Neural progenitor cell (in vitro differentiated cells): ENCODE measurements around the gene HSPBAP1. TPM values are rescaled to one million over a fixed set of nuclear protein-coding genes. Genes with fewer than 3 reads are reported as not detected.

Experiments
- DNase-seq: peaks from one replicate; pipeline ENCODE4 v3.0.0-alpha.2; 2016; ENCODE audit warnings: low spot score
- H2AFZ ChIP-seq: fragments of 200-600 bp; sonication (generic); replicated peaks from 2 replicates; pipeline ENCODE4 v1.6.1; 2016; ENCODE audit warnings: antibody characterized with exemption
- H3F3A ChIP-seq: fragments of 200-600 bp; sonication (generic); 2 replicates; pipeline ENCODE4 v1.6.1; 2016; ENCODE audit warnings: antibody characterized with exemption, low read depth
- H3K27ac ChIP-seq: fragments of 200-600 bp; sonication (generic); 2 replicates; pipeline ENCODE4 v1.5.1; 2016; ENCODE audit warnings: mild to moderate bottlenecking
- H3K27me3 ChIP-seq: fragments of 200-600 bp; sonication (generic); 2 replicates; pipeline ENCODE4 v1.6.1; 2016; ENCODE audit warnings: mild to moderate bottlenecking, moderate library complexity
- H3K36me3 ChIP-seq: fragments of 200-600 bp; sonication (generic); 2 replicates; pipeline ENCODE4 v1.5.1; 2016
- H3K4me1 ChIP-seq: fragments of 200-600 bp; sonication (generic); 2 replicates; pipeline ENCODE4 v1.6.1; 2016; ENCODE audit warnings: mixed run types
- H3K4me2 ChIP-seq: fragments of 200-600 bp; sonication (generic); 2 replicates; pipeline ENCODE4 v1.6.1; 2016
- H3K4me3 ChIP-seq: fragments of 200-600 bp; sonication (generic); 2 replicates; pipeline ENCODE4 v1.5.1; 2016
- H3K79me2 ChIP-seq: fragments of 200-600 bp; sonication (generic); 2 replicates; pipeline ENCODE4 v1.6.1; 2016; ENCODE audit warnings: low read depth
- H3K9ac ChIP-seq: fragments of 200-600 bp; sonication (generic); 2 replicates; pipeline ENCODE4 v1.6.1; 2016
- H3K9me3 ChIP-seq: fragments of 200-600 bp; sonication (generic); 2 replicates; pipeline ENCODE4 v1.5.1; 2016; ENCODE audit warnings: low read depth
- H4K20me1 ChIP-seq: fragments of 200-600 bp; sonication (generic); 2 replicates; pipeline ENCODE4 v1.6.1; 2016; ENCODE audit warnings: low read depth
- H3K27ac Mint-ChIP-seq: 3 replicates; pipeline ENCODE4 v1.8.0; 2021; ENCODE audit warnings: mixed read lengths
- H3K27me3 Mint-ChIP-seq: 2 replicates; pipeline ENCODE4 v1.8.0; 2022; ENCODE audit warnings: low read depth, mild to moderate bottlenecking, inconsistent platforms, moderate library complexity, mixed read lengths; ENCODE audit not compliant: insufficient read depth
- H3K36me3 Mint-ChIP-seq: 3 replicates; pipeline ENCODE4 v1.8.0; 2021; ENCODE audit warnings: mixed read lengths
- H3K4me1 Mint-ChIP-seq: 3 replicates; pipeline ENCODE4 v1.8.0; 2021; ENCODE audit warnings: mixed read lengths
- H3K4me3 Mint-ChIP-seq: 3 replicates; pipeline ENCODE4 v1.8.0; 2021; ENCODE audit warnings: mild to moderate bottlenecking, moderate library complexity, mixed read lengths
- H3K9me3 Mint-ChIP-seq: 3 replicates; pipeline ENCODE4 v1.8.0; 2020; ENCODE audit warnings: mixed read lengths
- EZH2 ChIP-seq: fragments of 200-600 bp; sonication (generic); IDR thresholded peaks from 2 replicates; pipeline ENCODE4 v1.6.1; 2017; ENCODE audit warnings: antibody characterized with exemption, mild to moderate bottlenecking, moderate library complexity
- EZH2phosphoT487 ChIP-seq: fragments of 200-600 bp; sonication (generic); IDR thresholded peaks from 2 replicates; pipeline ENCODE4 v1.6.1; 2017; ENCODE audit warnings: antibody characterized with exemption
- total RNA-seq: library from RNA; depleted of rRNA; stranded (reverse); fragments of >200 nt; gene quantifications from 2 replicates; pipeline ENCODE4 v1.2.3, GENCODE V29; 2015; ENCODE audit warnings: low replicate concordance
- TF ChIP-seq, protein P1 (sequence below): fragments of 200-600 bp; sonication (generic); IDR thresholded peaks from 2 replicates; pipeline ENCODE4 v1.5.1; 2017; ENCODE audit warnings: antibody characterized with exemption, mild to moderate bottlenecking

Gene HSPBAP1
- total RNA-seq, 1 donor from 2014 or later = 15.0 TPM

GRCh38 chr3:122785231-122785630, 8.4 kb downstream of the HSPBAP1 start:
- H3K9me3 ChIP-seq = no peaks in the 10 kb centered on the region
- H3K4me1 Mint-ChIP-seq = no peaks in the 10 kb centered on the region
- H3K4me3 ChIP-seq = no peak overlapping the region
- H3K27ac ChIP-seq = no peak overlapping the region
- H3K4me1 ChIP-seq = no peaks in the 10 kb centered on the region
- H3K36me3 Mint-ChIP-seq = peaks cover 8% of the 10 kb centered on the region
- no peak overlapping the region for H3K4me2 ChIP-seq
- DNase-seq = no peak
- H3K79me2 ChIP-seq = peaks cover 15% of the 10 kb centered on the region
- H4K20me1 ChIP-seq = no peaks in the 10 kb centered on the region
- peaks cover 6% of the 10 kb centered on the region for H3K9me3 Mint-ChIP-seq
- H3K27me3 Mint-ChIP-seq = no peaks in the 10 kb centered on the region
- H2AFZ ChIP-seq = no peak overlapping the region
- H3K9ac ChIP-seq = no peak overlapping the region
- no peaks in the 10 kb centered on the region for H3F3A ChIP-seq
- H3K27me3 ChIP-seq = no peaks in the 10 kb centered on the region
- no peak for TF ChIP-seq EZH2
- TF ChIP-seq, protein P1, sequence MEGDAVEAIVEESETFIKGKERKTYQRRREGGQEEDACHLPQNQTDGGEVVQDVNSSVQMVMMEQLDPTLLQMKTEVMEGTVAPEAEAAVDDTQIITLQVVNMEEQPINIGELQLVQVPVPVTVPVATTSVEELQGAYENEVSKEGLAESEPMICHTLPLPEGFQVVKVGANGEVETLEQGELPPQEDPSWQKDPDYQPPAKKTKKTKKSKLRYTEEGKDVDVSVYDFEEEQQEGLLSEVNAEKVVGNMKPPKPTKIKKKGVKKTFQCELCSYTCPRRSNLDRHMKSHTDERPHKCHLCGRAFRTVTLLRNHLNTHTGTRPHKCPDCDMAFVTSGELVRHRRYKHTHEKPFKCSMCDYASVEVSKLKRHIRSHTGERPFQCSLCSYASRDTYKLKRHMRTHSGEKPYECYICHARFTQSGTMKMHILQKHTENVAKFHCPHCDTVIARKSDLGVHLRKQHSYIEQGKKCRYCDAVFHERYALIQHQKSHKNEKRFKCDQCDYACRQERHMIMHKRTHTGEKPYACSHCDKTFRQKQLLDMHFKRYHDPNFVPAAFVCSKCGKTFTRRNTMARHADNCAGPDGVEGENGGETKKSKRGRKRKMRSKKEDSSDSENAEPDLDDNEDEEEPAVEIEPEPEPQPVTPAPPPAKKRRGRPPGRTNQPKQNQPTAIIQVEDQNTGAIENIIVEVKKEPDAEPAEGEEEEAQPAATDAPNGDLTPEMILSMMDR = no peak
- TF ChIP-seq EZH2phosphoT487 = no peak
- H3K4me3 Mint-ChIP-seq = no peak overlapping the region
- peaks cover 6% of the 10 kb centered on the region for H3K36me3 ChIP-seq
- no peak overlapping the region for H3K27ac Mint-ChIP-seq

DNA sequence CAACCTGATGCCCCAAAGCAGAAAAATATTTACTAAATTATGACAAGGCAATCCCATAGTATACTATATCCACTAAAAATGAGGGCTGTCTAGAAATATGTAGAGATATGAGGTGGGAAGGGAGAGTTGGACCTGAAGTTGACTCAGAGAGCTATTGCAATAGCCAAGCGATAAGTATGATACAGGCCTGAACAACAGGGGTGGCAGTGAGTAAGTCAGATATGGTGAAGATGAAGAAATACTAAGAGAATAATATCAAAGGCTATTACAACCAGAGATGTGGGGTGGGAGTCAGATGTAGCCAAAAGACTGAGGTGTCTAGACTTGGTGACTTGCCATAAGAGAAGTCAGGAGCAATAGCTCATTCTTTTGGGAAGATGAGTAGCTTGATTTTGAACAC, 9.2 kb downstream of the HSPBAP1 start:
- Mint-ChIP-seq H3K27me3 (no peaks in the 10 kb centered on the region), H3K4me1 (no peaks in the 10 kb centered on the region), H3K36me3 (peaks cover 8% of the 10 kb centered on the region), H3K9me3 (peaks cover 6% of the 10 kb centered on the region), H3K27ac (no peak overlapping the region), H3K4me3 (no peak overlapping the region)
- Histone ChIP-seq H2AFZ (no peak overlapping the region), H3K27ac (no peak overlapping the region), H3F3A (no peaks in the 10 kb centered on the region), H3K36me3 (peaks cover 6% of the 10 kb centered on the region), H3K4me1 (no peaks in the 10 kb centered on the region), H3K9ac (no peak overlapping the region), H3K4me2 (no peak overlapping the region), H4K20me1 (no peaks in the 10 kb centered on the region), H3K4me3 (no peak overlapping the region), H3K79me2 (peaks cover 15% of the 10 kb centered on the region), H3K9me3 (no peaks in the 10 kb centered on the region), H3K27me3 (no peaks in the 10 kb centered on the region)
- no peak for DNase-seq
- TF ChIP-seq EZH2phosphoT487 (no peak), EZH2 (no peak)
- TF ChIP-seq, protein P1 = no peak

DNA sequence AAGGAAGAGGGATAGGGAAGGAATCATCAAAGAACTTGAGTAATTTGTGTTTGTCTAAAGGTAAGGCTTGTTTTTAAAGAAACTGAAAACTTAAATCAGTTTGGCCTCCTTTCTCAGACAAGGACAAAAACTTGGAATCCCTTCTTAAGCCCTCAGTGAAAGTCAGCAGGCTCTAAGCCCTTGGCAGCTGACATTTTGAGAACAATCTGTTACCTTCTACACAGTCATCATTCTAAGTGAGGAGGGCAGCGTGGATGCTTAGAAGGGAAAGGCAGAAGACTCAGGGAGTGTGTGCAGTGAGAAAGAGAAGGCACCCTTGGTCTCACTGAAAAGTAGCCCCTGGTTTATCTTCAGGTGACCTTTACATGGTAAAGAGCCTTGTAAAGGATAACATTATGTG, 10.8 kb downstream of the HSPBAP1 start:
- Mint-ChIP-seq H3K9me3 (peaks cover 6% of the 10 kb centered on the region), H3K4me1 (no peaks in the 10 kb centered on the region), H3K27ac (no peak overlapping the region), H3K4me3 (no peak overlapping the region), H3K27me3 (no peaks in the 10 kb centered on the region), H3K36me3 (peaks cover 8% of the 10 kb centered on the region)
- Histone ChIP-seq H3K36me3 (peaks cover 6% of the 10 kb centered on the region), H3K79me2 (peaks cover 7% of the 10 kb centered on the region), H3K27ac (no peak overlapping the region), H3K27me3 (no peaks in the 10 kb centered on the region), H3K4me2 (no peak overlapping the region), H3K4me1 (no peaks in the 10 kb centered on the region), H3K4me3 (no peak overlapping the region), H3K9ac (no peak overlapping the region), H3K9me3 (no peaks in the 10 kb centered on the region), H3F3A (no peaks in the 10 kb centered on the region), H2AFZ (no peak overlapping the region), H4K20me1 (no peaks in the 10 kb centered on the region)
- no peak for DNase-seq
- TF ChIP-seq, protein P1 = no peak
- TF ChIP-seq EZH2 = no peak
- no peak for TF ChIP-seq EZH2phosphoT487
